K562 (cell line): ENCODE measurements around the gene WWOX. TPM values are rescaled to one million over a fixed set of nuclear protein-coding genes. Genes with fewer than 3 reads are reported as not detected.

Source experiments
- ATAC-seq: fragments of 200-7000 bp; cut with Tn5 transposase; 3 replicates; pipeline ENCODE4 v1.9.1; 2020; ENCODE audit warnings: moderate library complexity
- BruUV-seq: library from RNA; stranded (reverse); fragments of 400-500 nt; replicated peaks from 2 replicates; lab custom pipeline; 2021; lab: Mats Ljungman, UMichigan
- CTCF ChIA-PET: fragments of 300-600 bp; formaldehyde crosslinking; extraction: SDS; loops from one replicate; lab custom pipeline; 2021; ENCODE audit warnings: low intra/inter-chr PET ratio; lab: Yijun Ruan, JAX
- POLR2A ChIA-PET: fragments of 300-600, 350-650 bp; sonication (Branson Sonifier 250); formaldehyde crosslinking; extraction: SDS; loops from one replicate; lab custom pipeline; 2021; ENCODE audit warnings: antibody characterized with exemption, inconsistent platforms; lab: Yijun Ruan, JAX
- DNase-seq, 4 experiments: peaks; one replicate each; pipeline versions ENCODE4 v3.0.0 to v3.0.0-alpha.2; 2011 to 2018; ENCODE audit warnings: low spot score in 3 of 4, mixed read lengths in 3 of 4; ENCODE audit errors: extremely low read depth in 1 of 4
- FAIRE-seq: peaks from 2 replicates; lab custom pipeline; 2011; peaks lifted over from hg19 to GRCh38; lab: Jason Lieb, UNC
- H2AFZ ChIP-seq: 2 replicates; pipeline ENCODE4 v1.6.0; 2011; ENCODE audit warnings: low read depth, low read length, control low read depth, inconsistent platforms
- H3K27ac ChIP-seq: fragments of 200-600 bp; 3 replicates; pipeline ENCODE4 v1.8.0; 2011; ENCODE audit warnings: low read depth, mild to moderate bottlenecking, control low read depth, inconsistent platforms, low read length, moderate library complexity, mixed read lengths; ENCODE audit errors: extremely low read depth
- H3K27me3 ChIP-seq, 2 experiments: fragments of 300-600 bp in 1 of 2; 2 replicates in 1 of 2; 3 replicates in 1 of 2; pipeline versions ENCODE4 v1.6.0 to v1.8.0; 2011; ENCODE audit warnings: inconsistent platforms in 2 of 2, low read length in 2 of 2, mild to moderate bottlenecking in 1 of 2, mixed read lengths in 1 of 2, moderate library complexity in 1 of 2; ENCODE audit not compliant: control insufficient read depth in 2 of 2, insufficient read depth in 2 of 2
- H3K36me3 ChIP-seq: fragments of 300-600 bp; 3 replicates; pipeline ENCODE4 v1.8.0; 2011; ENCODE audit warnings: mild to moderate bottlenecking, low read length, inconsistent platforms; ENCODE audit not compliant: control insufficient read depth, insufficient read depth
- H3K4me1 ChIP-seq, 2 experiments: fragments of 200-600 bp in 1 of 2; replicated peaks in 1 of 2; 2 replicates in 1 of 2; 3 replicates in 1 of 2; pipeline versions ENCODE4 v1.5.1 to v1.8.0; 2011; ENCODE audit warnings: inconsistent platforms in 2 of 2, low read length in 2 of 2, mild to moderate bottlenecking in 1 of 2, mixed read lengths in 1 of 2, moderate library complexity in 1 of 2; ENCODE audit not compliant: control insufficient read depth in 2 of 2, insufficient read depth in 2 of 2
- H3K4me2 ChIP-seq: 2 replicates; pipeline ENCODE4 v1.6.1; 2011; ENCODE audit warnings: low read length, control low read depth, inconsistent platforms, mixed read lengths; ENCODE audit not compliant: insufficient read depth
- H3K4me3 ChIP-seq: fragments of 200-600 bp; sonication (generic), shearing (Covaris generic); 2 replicates; pipeline ENCODE4 v1.5.1; 2016; ENCODE audit warnings: control low read depth, inconsistent platforms
- H3K79me2 ChIP-seq: fragments of 200-600 bp; 3 replicates; pipeline ENCODE4 v1.8.0; 2011; ENCODE audit warnings: low read length, inconsistent platforms; ENCODE audit not compliant: control insufficient read depth, insufficient read depth
- H3K9ac ChIP-seq, 2 experiments: 2 replicates each; pipeline versions ENCODE4 v1.6.0 to v1.6.1; 2011; ENCODE audit warnings: low read depth in 2 of 2, low read length in 2 of 2, control low read depth in 1 of 2, inconsistent platforms in 1 of 2, mild to moderate bottlenecking in 1 of 2, mixed read lengths in 1 of 2; ENCODE audit not compliant: insufficient read depth in 1 of 2
- H3K9me1 ChIP-seq: one replicate; pipeline ENCODE4 v1.6.0; 2011; ENCODE audit warnings: inconsistent platforms, mild to moderate bottlenecking, low read length, moderate library complexity; ENCODE audit not compliant: control insufficient read depth, insufficient read depth
- H3K9me3 ChIP-seq: replicated peaks from 2 replicates; pipeline ENCODE4 v1.5.1; 2011; ENCODE audit warnings: low read depth, low read length, inconsistent platforms; ENCODE audit not compliant: control insufficient read depth, insufficient read depth
- H4K20me1 ChIP-seq: replicated peaks from 2 replicates; pipeline ENCODE4 v1.6.1; 2011; ENCODE audit warnings: low read length, inconsistent platforms, mixed read lengths; ENCODE audit not compliant: control insufficient read depth, insufficient read depth
- CREBBP ChIP-seq: IDR thresholded peaks from one replicate; pipeline ENCODE4 v1.6.1; 2012; ENCODE audit warnings: low read depth, mild to moderate bottlenecking, control low read depth, inconsistent platforms, low read length
- ETV1 ChIP-seq: fragments of 450-650 bp; conservative IDR thresholded peaks from 2 replicates; pipeline ENCODE4 v1.6.1; 2016; ENCODE audit warnings: missing genetic modification characterization, control low read depth, low read depth, missing compliant biosample characterization
- KLF6 ChIP-seq: fragments of 250-450 bp; sonication (Bioruptor Pico); IDR thresholded peaks from 2 replicates; pipeline ENCODE4 v1.4.0; 2020; ENCODE audit warnings: mild to moderate bottlenecking, moderate library complexity, borderline replicate concordance
- NCOA2 ChIP-seq, 2 experiments: fragments of 450-650 bp; IDR thresholded peaks; 2 replicates each; pipeline ENCODE4 v1.6.1; 2018; ENCODE audit warnings: mild to moderate bottlenecking in 2 of 2, moderate library complexity in 1 of 2; ENCODE audit not compliant: partially characterized antibody in 2 of 2
- SP1 ChIP-seq: sonication (generic); formaldehyde crosslinking; IDR thresholded peaks from 2 replicates; pipeline ENCODE4 v1.8.1; 2022; ENCODE audit warnings: mild to moderate bottlenecking, missing genetic modification reagents
- SUPT5H ChIP-seq: fragments of 450-650 bp; IDR thresholded peaks from 2 replicates; pipeline ENCODE4 v1.6.1; 2016
- ZBED1 ChIP-seq: IDR thresholded peaks from 2 replicates; pipeline ENCODE4 v1.6.1; 2014
- ZEB2 ChIP-seq: fragments of 450-650 bp; IDR thresholded peaks from 2 replicates; pipeline ENCODE4 v1.6.1; 2016
- WGBS: fragments of 100-300 bp; shearing (Covaris generic); methylation state at CpG from one replicate; pipeline ENCODE4 v1.1.6; 2016; ENCODE audit warnings: low coverage, mixed read lengths; ENCODE audit not compliant: insufficient coverage; ENCODE audit errors: missing lambda C conversion rate; 5-methylcytosine and 5-hydroxymethylcytosine counted together
- in situ Hi-C: fragments of 300-500 bp; cut with MboI; formaldehyde crosslinking; loops from 4 replicates; pipeline ENCODE4 v1.15.0; 2018; ENCODE audit warnings: inconsistent platforms, mixed read lengths
- intact Hi-C: fragments of 100-400 bp; cut with micrococcal nuclease; formaldehyde crosslinking; loops from 2 replicates; pipeline ENCODE4 v1.14.2; 2022
- polyA plus RNA-seq, 8 experiments: library from polyadenylated mRNA; depleted of rRNA in 4 of 8; stranded (reverse) in 5 of 8; unstranded in 3 of 8; fragments of >200 nt; fragmentation: Nextera tagmentation in 2 of 8; fragmentation: Illumina TruSeq in 1 of 8; extraction: Ambion mirVana in 2 of 8; extraction: Trizol in 1 of 8; gene quantifications; 2 replicates each; pipeline versions ENCODE4 v1.2.1 to v1.2.3, GENCODE V29; 2011 to 2014; ENCODE audit warnings: inconsistent platforms in 1 of 8, missing spikeins in 1 of 8
- total RNA-seq, 7 experiments: library from RNA; depleted of rRNA in 6 of 7; stranded (reverse); fragments of >200 nt in 6 of 7; fragmentation: Illumina TruSeq in 2 of 7; extraction: Trizol in 2 of 7; gene quantifications; 2 replicates each; pipeline versions ENCODE4 v1.2.1 to v1.2.3, GENCODE V29; 2011 to 2021; ENCODE audit warnings: low replicate concordance in 1 of 7
- TF ChIP-seq, protein P1 (sequence below): fragments of 450-650 bp; conservative IDR thresholded peaks from 2 replicates; pipeline ENCODE4 v1.6.1; 2016; ENCODE audit warnings: missing genetic modification characterization, low read depth, mild to moderate bottlenecking, control low read depth, missing compliant biosample characterization
- TF ChIP-seq, protein P2 (sequence below): fragments of 450-650 bp; formaldehyde crosslinking; IDR thresholded peaks from 2 replicates; pipeline ENCODE4 v1.4.0; 2022; ENCODE audit warnings: missing genetic modification characterization
- TF ChIP-seq, protein P3 (sequence below): fragments of 450-650 bp; IDR thresholded peaks from 2 replicates; pipeline ENCODE4 v1.6.1; 2016; ENCODE audit warnings: borderline replicate concordance

Gene WWOX
- total and polyA plus RNA-seq, 9 of the 15 experiments (the other 6 are each of a cell fraction or from before 2014, with no cell fraction given): 1.6 to 22.7 (median 8.1) TPM

DNA sequence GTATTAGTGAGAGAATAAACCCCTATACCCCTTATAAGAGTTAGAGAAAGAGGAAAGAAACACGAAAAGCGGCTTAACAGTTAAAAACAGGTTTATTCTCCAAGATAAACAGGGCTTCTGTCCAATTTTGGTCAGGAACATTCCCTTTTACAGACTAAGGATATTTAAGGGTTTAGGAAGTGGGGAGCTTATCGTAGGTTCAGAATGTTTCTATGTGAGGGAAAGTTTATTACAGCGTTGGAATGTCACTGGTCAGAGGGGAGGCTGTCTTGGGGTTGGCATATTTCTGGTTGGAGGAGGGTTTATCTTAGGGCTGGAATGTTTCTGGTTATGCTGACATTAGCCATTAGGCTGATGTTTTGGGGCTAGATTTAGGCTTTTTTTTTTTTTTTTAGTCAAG, 34.1 kb upstream of the WWOX start:
- WGBS: 2% methylated on average over 3 of the region's 4 CpGs
- H3K4me2 ChIP-seq: no peak overlapping the region
- no TSS peak for BruUV-seq
- no peak for DNase-seq
- no peak overlapping the region for H2AFZ ChIP-seq
- no peaks in the 10 kb centered on the region for H3K4me1 ChIP-seq
- no peaks in the 10 kb centered on the region for H3K79me2 ChIP-seq
- H3K4me3 ChIP-seq: no peak overlapping the region
- H4K20me1 ChIP-seq: no peaks in the 10 kb centered on the region
- FAIRE-seq: no peak
- POLR2A ChIA-PET: no interaction called here
- CTCF ChIA-PET: no interaction called here
- H3K9me3 ChIP-seq: no peaks in the 10 kb centered on the region
- in situ Hi-C loops: no loop called here
- intact Hi-C loops: no loop called here
- TF ChIP-seq, protein P1, sequence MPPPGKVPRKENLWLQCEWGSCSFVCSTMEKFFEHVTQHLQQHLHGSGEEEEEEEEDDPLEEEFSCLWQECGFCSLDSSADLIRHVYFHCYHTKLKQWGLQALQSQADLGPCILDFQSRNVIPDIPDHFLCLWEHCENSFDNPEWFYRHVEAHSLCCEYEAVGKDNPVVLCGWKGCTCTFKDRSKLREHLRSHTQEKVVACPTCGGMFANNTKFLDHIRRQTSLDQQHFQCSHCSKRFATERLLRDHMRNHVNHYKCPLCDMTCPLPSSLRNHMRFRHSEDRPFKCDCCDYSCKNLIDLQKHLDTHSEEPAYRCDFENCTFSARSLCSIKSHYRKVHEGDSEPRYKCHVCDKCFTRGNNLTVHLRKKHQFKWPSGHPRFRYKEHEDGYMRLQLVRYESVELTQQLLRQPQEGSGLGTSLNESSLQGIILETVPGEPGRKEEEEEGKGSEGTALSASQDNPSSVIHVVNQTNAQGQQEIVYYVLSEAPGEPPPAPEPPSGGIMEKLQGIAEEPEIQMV (tag): no peak
- TF ChIP-seq CREBBP (no peak), SUPT5H (no peak), NCOA2 (IDR thresholded peaks at IDR 0.05; ENCODE audit: partially characterized antibody in 2 of 2) (no peak), ZEB2 (no peak), ZBED1 (no peak), ETV1 (tag) (no peak), KLF6 (CRISPR knock-in tag) (no peak), SP1 (no peak)
- TF ChIP-seq, protein P2, sequence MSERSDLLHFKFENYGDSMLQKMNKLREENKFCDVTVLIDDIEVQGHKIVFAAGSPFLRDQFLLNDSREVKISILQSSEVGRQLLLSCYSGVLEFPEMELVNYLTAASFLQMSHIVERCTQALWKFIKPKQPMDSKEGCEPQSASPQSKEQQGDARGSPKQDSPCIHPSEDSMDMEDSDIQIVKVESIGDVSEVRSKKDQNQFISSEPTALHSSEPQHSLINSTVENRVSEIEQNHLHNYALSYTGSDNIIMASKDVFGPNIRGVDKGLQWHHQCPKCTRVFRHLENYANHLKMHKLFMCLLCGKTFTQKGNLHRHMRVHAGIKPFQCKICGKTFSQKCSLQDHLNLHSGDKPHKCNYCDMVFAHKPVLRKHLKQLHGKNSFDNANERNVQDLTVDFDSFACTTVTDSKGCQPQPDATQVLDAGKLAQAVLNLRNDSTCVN: no peak
- TF ChIP-seq, protein P3, sequence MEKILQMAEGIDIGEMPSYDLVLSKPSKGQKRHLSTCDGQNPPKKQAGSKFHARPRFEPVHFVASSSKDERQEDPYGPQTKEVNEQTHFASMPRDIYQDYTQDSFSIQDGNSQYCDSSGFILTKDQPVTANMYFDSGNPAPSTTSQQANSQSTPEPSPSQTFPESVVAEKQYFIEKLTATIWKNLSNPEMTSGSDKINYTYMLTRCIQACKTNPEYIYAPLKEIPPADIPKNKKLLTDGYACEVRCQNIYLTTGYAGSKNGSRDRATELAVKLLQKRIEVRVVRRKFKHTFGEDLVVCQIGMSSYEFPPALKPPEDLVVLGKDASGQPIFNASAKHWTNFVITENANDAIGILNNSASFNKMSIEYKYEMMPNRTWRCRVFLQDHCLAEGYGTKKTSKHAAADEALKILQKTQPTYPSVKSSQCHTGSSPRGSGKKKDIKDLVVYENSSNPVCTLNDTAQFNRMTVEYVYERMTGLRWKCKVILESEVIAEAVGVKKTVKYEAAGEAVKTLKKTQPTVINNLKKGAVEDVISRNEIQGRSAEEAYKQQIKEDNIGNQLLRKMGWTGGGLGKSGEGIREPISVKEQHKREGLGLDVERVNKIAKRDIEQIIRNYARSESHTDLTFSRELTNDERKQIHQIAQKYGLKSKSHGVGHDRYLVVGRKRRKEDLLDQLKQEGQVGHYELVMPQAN: no peak
- no peak overlapping the region for H3K27ac ChIP-seq
- H3K27me3 ChIP-seq: peaks cover 4 to 7% of the 10 kb centered on the region in 2 experiments; a peak in 3 of 5 replicates
- no peak overlapping the region for H3K9ac ChIP-seq
- H3K9me1 ChIP-seq: no peaks in the 10 kb centered on the region
- no peaks in the 10 kb centered on the region for H3K36me3 ChIP-seq
- ATAC-seq: no peak
